Fibroblast of upper back skin (primary cell): ENCODE measurements around the gene ASIC2.
A peak's percentile ranks its signal among the peaks of the same experiment; 100 is the strongest.

ENCODE experiments used
- DNase-seq: peaks from one replicate; pipeline ENCODE4 v3.0.0-alpha.2; 2013

ASIC2 gene

GRCh38 chr17:33109336-33110072 is 183.6 kb downstream of the ASIC2 start:
- DNase-seq = peak; percentile 14

- peak; percentile 11 for DNase-seq
These were observed 186.4 kb downstream of the ASIC2 start for GRCh38 chr17:33106525-33107165.

GRCh38 chr17:33105911-33106310 is 187.2 kb downstream of the ASIC2 start:
- DNase-seq = no peak

- DNase-seq = no peak
These were observed 193.2 kb downstream of the ASIC2 start for GRCh38 chr17:33099906-33100305.

- no peak for DNase-seq
These were observed 193.8 kb downstream of the ASIC2 start for GRCh38 chr17:33099252-33099651.

- DNase-seq = no peak
These were observed 195.7 kb downstream of the ASIC2 start for GRCh38 chr17:33097411-33097810.

GRCh38 chr17:33096161-33096560 is 196.9 kb downstream of the ASIC2 start:
- no peak for DNase-seq

GRCh38 chr17:33091271-33091670 is 201.8 kb downstream of the ASIC2 start:
- DNase-seq = no peak

- DNase-seq = no peak
These were observed 202.3 kb downstream of the ASIC2 start for GRCh38 chr17:33090806-33091205.

GRCh38 chr17:33086878-33087277 is 206.2 kb downstream of the ASIC2 start:
- no peak for DNase-seq

- no peak for DNase-seq
These were observed 207.1 kb downstream of the ASIC2 start for GRCh38 chr17:33086041-33086440.

- no peak for DNase-seq
These were observed 207.8 kb downstream of the ASIC2 start for GRCh38 chr17:33085256-33085655.

- DNase-seq = no peak
These were observed 208.3 kb downstream of the ASIC2 start for GRCh38 chr17:33084755-33085154.

GRCh38 chr17:33082529-33083173 is 210.4 kb downstream of the ASIC2 start:
- no peak for DNase-seq

- DNase-seq = no peak
These were observed 213.0 kb downstream of the ASIC2 start for GRCh38 chr17:33080091-33080490.

GRCh38 chr17:33079201-33079600 is 213.9 kb downstream of the ASIC2 start:
- no peak for DNase-seq

GRCh38 chr17:33076979-33077378 is 216.1 kb downstream of the ASIC2 start:
- DNase-seq = no peak

- DNase-seq = no peak
These were observed 219.7 kb downstream of the ASIC2 start for GRCh38 chr17:33073416-33073815.

GRCh38 chr17:33072421-33073161 is 220.5 kb downstream of the ASIC2 start:
- DNase-seq = no peak

- no peak for DNase-seq
These were observed 221.4 kb downstream of the ASIC2 start for GRCh38 chr17:33071656-33072055.

- no peak for DNase-seq
These were observed 235.5 kb downstream of the ASIC2 start for GRCh38 chr17:33057564-33057963.

GRCh38 chr17:33056399-33057146 is 236.5 kb downstream of the ASIC2 start:
- no peak for DNase-seq

- DNase-seq = peak; percentile 30
These were observed 237.3 kb downstream of the ASIC2 start for GRCh38 chr17:33055746-33056145.
